Measurements from ENCODE around the gene SAMD4A.

GRCh38 chr14:54623279-54624004, 56.5 kb downstream of the SAMD4A start:
- TF ChIP-seq CTCF (IDR thresholded peaks at IDR 0.05) (no peak), POLR2A (IDR thresholded peaks at IDR 0.05) (no peak)
